ENCODE data around the gene NUDT4. TPM values are rescaled to one million over a fixed set of nuclear protein-coding genes. Genes with fewer than 3 reads are reported as not detected.

The NUDT4 gene
- total and polyA plus RNA-seq, 2 of the 4 experiments (the other 2 are of a cell fraction) = 23.6 to 25.6 TPM

GRCh38 chr12:93390031-93390430 lies 12.3 kb downstream of the NUDT4 start:
- ATAC-seq (ENCODE audit: low read depth) = no peak
- dilution Hi-C loops (cut with HindIII; ENCODE audit: low sequenced_read_pairs, unreplicated experiment) (loop anchor here (25.0 kb wide), 1 partner anchor 403 kb away; no protein-coding TSS in a partner anchor), intact Hi-C loops (cut with micrococcal nuclease) (no loop called here), in situ Hi-C loops (cut with MboI; ENCODE audit: low sequenced_read_pairs) (no loop called here)
- no peak overlapping the region for H3K4ac ChIP-seq (ENCODE audit: low read depth, low read length)
- no peak overlapping the region for H2AK5ac ChIP-seq (ENCODE audit: low read depth, low read length)
- CTCF ChIA-PET = interaction anchor here (0.6 to 1.2 kb wide), 2 partner anchors 147 to 380 kb away, joined by 3 to 4 read pairs; no protein-coding TSS in a partner anchor
- H3K14ac ChIP-seq (replicated peaks; ENCODE audit: low read depth, low read length) = no peak overlapping the region
- no peak overlapping the region for H3K9ac ChIP-seq (ENCODE audit: low read depth, low read length)
- peaks cover 4% of the 10 kb centered on the region; the same call in 1 of the 2 replicates for H3K36me3 ChIP-seq (ENCODE audit: control insufficient read depth, insufficient read depth, low read length)
- peaks cover 53% of the 10 kb centered on the region for H4K20me1 ChIP-seq (ENCODE audit: insufficient read depth, low read length)
- no peak overlapping the region for H3K4me2 ChIP-seq (ENCODE audit: low read depth, low read length)
- peaks cover 6% of the 10 kb centered on the region for H3K4me1 ChIP-seq (ENCODE audit: control insufficient read depth, insufficient read depth, low read length)
- no peak overlapping the region for H3K4me3 ChIP-seq (ENCODE audit: insufficient read depth, low read depth, low read length)
- H3K9me3 ChIP-seq (ENCODE audit: control insufficient read depth, insufficient read depth, low read length) = no peaks in the 10 kb centered on the region
- no peak overlapping the region for H2BK20ac ChIP-seq (ENCODE audit: low read depth, low read length)
- no peak overlapping the region for H2BK5ac ChIP-seq (ENCODE audit: low read depth, low read length, poor library complexity, severe bottlenecking)
- no peak overlapping the region for H4K5ac ChIP-seq (ENCODE audit: low read depth, low read length)
- no peak overlapping the region for H2AFZ ChIP-seq (replicated peaks; ENCODE audit: low read length, poor library complexity)
- no peak overlapping the region for H2AK9ac ChIP-seq (replicated peaks; ENCODE audit: low read depth, low read length, poor library complexity)
- no peak overlapping the region for H2BK15ac ChIP-seq (ENCODE audit: low read depth, low read length)
- H4K91ac ChIP-seq (ENCODE audit: insufficient read depth, low read depth, low read length) = no peak overlapping the region
- no peaks in the 10 kb centered on the region for H3K27me3 ChIP-seq (ENCODE audit: control insufficient read depth, insufficient read depth, low read length)
- POLR2A ChIA-PET (ENCODE audit: unreplicated experiment) = no interaction called here
- DNase-seq = no peak
- H4K8ac ChIP-seq (ENCODE audit: low read depth in 2 of 2, low read length in 2 of 2) = no peak overlapping the region
- no peak overlapping the region for H3K56ac ChIP-seq (ENCODE audit: extremely low read depth, insufficient read depth, low read length)
- H2BK120ac ChIP-seq (ENCODE audit: low read depth, low read length) = no peak overlapping the region
- H3K79me1 ChIP-seq (ENCODE audit: low read depth in 1 of 2, low read length in 2 of 2) = peaks cover 10 to 67% of the 10 kb centered on the region in 2 experiments; a peak in 3 of 4 replicates
- no peak overlapping the region for H3K23ac ChIP-seq (ENCODE audit: low read depth, low read length)
- peaks cover 13% of the 10 kb centered on the region for H3K9me1 ChIP-seq (ENCODE audit: insufficient read depth, low read length)
- BruUV-seq (replicated peaks) = no TSS peak
- WGBS, 2 experiments (ENCODE audit: extremely low coverage in 2 of 2, insufficient read length in 1 of 2) = no CpG with 5 or more reads among the region's 5 CpGs
- TF ChIP-seq USF2 (IDR thresholded peaks at IDR 0.05; ENCODE audit: low read depth, low read length) (no peak), MAZ (IDR thresholded peaks at IDR 0.05; ENCODE audit: borderline replicate concordance, low read depth, low read length) (no peak), MXI1 (IDR thresholded peaks at IDR 0.05; ENCODE audit: borderline replicate concordance, low read depth, low read length) (no peak), ELK1 (IDR thresholded peaks at IDR 0.05; ENCODE audit: borderline replicate concordance, low read depth, low read length) (no peak), FOS (IDR thresholded peaks at IDR 0.05; ENCODE audit: low read depth, low read length) (no peak), CTCF (conservative IDR thresholded peaks at IDR 0.05; ENCODE audit: low read depth, low read length) (no peak), MAFK (IDR thresholded peaks at IDR 0.05; ENCODE audit: low read depth, low read length) (no peak)
- H3K18ac ChIP-seq (ENCODE audit: low read depth, low read length) = no peak overlapping the region
- no peak overlapping the region for H3K27ac ChIP-seq (ENCODE audit: insufficient read depth, low read length)

Data from IMR-90 (cell line).